ENCODE results near the gene CCNB1IP1. TPM values are rescaled to one million over a fixed set of nuclear protein-coding genes. Genes with fewer than 3 reads are reported as not detected.
"Not testable (repeated sequence)": the region's sequence is repeated elsewhere in the genome, so short reads cannot be mapped to it uniquely, and the experiment has no call there.

Gene CCNB1IP1
- total RNA-seq, 1 donor from 2014 or later, result 68.8 TPM

- DNase-seq (ENCODE audit: low read depth), result no peak
- no peak overlapping the region for H3K4me3 ChIP-seq (ENCODE audit: low read depth, low read length)
- TF ChIP-seq CTCF (conservative IDR thresholded peaks at IDR 0.05; ENCODE audit: low read depth, low read length), result no peak
Observed at GRCh38 chr14:20278414-20278813, 54.7 kb downstream of the CCNB1IP1 start.

- H3K4me3 ChIP-seq (ENCODE audit: low read depth, low read length), result no peak overlapping the region
- TF ChIP-seq CTCF (conservative IDR thresholded peaks at IDR 0.05; ENCODE audit: low read depth, low read length), result no peak
- no peak for DNase-seq (ENCODE audit: low read depth)
Observed at GRCh38 chr14:20277409-20277808, 55.7 kb downstream of the CCNB1IP1 start.

- TF ChIP-seq CTCF (conservative IDR thresholded peaks at IDR 0.05; ENCODE audit: low read depth, low read length), result no peak
- H3K4me3 ChIP-seq (ENCODE audit: low read depth, low read length), result no peak overlapping the region
- DNase-seq (ENCODE audit: low read depth), result no peak
Observed at GRCh38 chr14:20274062-20274461, 59.0 kb downstream of the CCNB1IP1 start.

- DNase-seq (ENCODE audit: low read depth); H3K4me3 ChIP-seq (ENCODE audit: low read depth, low read length): not testable (repeated sequence)
Observed at GRCh38 chr14:20264361-20264760, 68.7 kb downstream of the CCNB1IP1 start.

- no peak overlapping the region for H3K4me3 ChIP-seq (ENCODE audit: low read depth, low read length)
- peak; percentile 51 for DNase-seq (ENCODE audit: low read depth)
- TF ChIP-seq CTCF (conservative IDR thresholded peaks at IDR 0.05; ENCODE audit: low read depth, low read length), result no peak
Observed at GRCh38 chr14:20262642-20263128, 70.4 kb downstream of the CCNB1IP1 start.

Other genes with a start within 250 kb of the CCNB1IP1 start
- gene OR4K17, start 222.5 kb downstream of the CCNB1IP1 start, total RNA-seq, result not detected in 2 replicates
- not detected in 2 replicates for gene OR4N5, start 194.5 kb downstream of the CCNB1IP1 start, total RNA-seq
- gene OR11G2, start 142.4 kb downstream of the CCNB1IP1 start, total RNA-seq, result not detected in 2 replicates
- gene OR11H6, start 109.6 kb downstream of the CCNB1IP1 start, total RNA-seq, result not detected in 2 replicates
- gene OR11H7, start 104.3 kb downstream of the CCNB1IP1 start, total RNA-seq, result not detected in 2 replicates
- not detected in 2 replicates for gene OR11H4, start 94.0 kb downstream of the CCNB1IP1 start, total RNA-seq
- 4.0 and 10.2 TPM in 2 replicates for gene TTC5, start 27.3 kb downstream of the CCNB1IP1 start, total RNA-seq
- gene PARP2, start 10.4 kb upstream of the CCNB1IP1 start, total RNA-seq, result 23.1 and 26.1 TPM in 2 replicates
- 7.0 and 17.5 TPM in 2 replicates for gene TEP1, start 80.2 kb upstream of the CCNB1IP1 start, total RNA-seq
- under 0.01 and 0.17 TPM in 2 replicates for gene KLHL33, start 102.9 kb upstream of the CCNB1IP1 start, total RNA-seq
- gene OSGEP, start 121.5 kb upstream of the CCNB1IP1 start, total RNA-seq, result 24.6 and 59.7 TPM in 2 replicates
- 321 and 381 TPM in 2 replicates for gene APEX1, start 121.9 kb upstream of the CCNB1IP1 start, total RNA-seq
- 16.3 and 19.1 TPM in 2 replicates for gene PIP4P1, start 128.2 kb upstream of the CCNB1IP1 start, total RNA-seq
- 152 and 178 TPM in 2 replicates for gene PNP, start 136.1 kb upstream of the CCNB1IP1 start, total RNA-seq
- gene RNASE10, start 172.3 kb upstream of the CCNB1IP1 start, total RNA-seq, result not detected in 2 replicates
- gene RNASE9, start 227.8 kb upstream of the CCNB1IP1 start, total RNA-seq, result not detected in 2 replicates